Smooth muscle cell (in vitro differentiated cells): Measurements from ENCODE around the gene CBFA2T2. TPM values are rescaled to one million over a fixed set of nuclear protein-coding genes. Genes with fewer than 3 reads are reported as not detected.
A peak's percentile ranks its signal among the peaks of the same experiment; 100 is the strongest.
"Not testable (repeated sequence)": the region's sequence is repeated elsewhere in the genome, so short reads cannot be mapped to it uniquely, and the experiment has no call there.

Source experiments
- DNase-seq: peaks from one replicate; lab custom pipeline; 2025; ENCODE audit not compliant: unreplicated experiment; lab: John Stamatoyannopoulos, UW
- H2AFZ ChIP-seq: fragments of 200-600 bp; sonication (generic); 2 replicates; pipeline ENCODE4 v1.6.0; 2016; ENCODE audit warnings: antibody characterized with exemption, low read depth, mild to moderate bottlenecking
- H3F3A ChIP-seq: fragments of 200-600 bp; sonication (generic); 2 replicates; pipeline ENCODE4 v1.6.0; 2017; ENCODE audit warnings: antibody characterized with exemption, low read depth
- H3K27ac ChIP-seq: fragments of 200-600 bp; sonication (generic); 2 replicates; pipeline ENCODE4 v1.5.1; 2016; ENCODE audit warnings: low read depth, mild to moderate bottlenecking
- H3K27me3 ChIP-seq: fragments of 200-600 bp; sonication (generic); 2 replicates; pipeline ENCODE4 v1.6.1; 2016; ENCODE audit warnings: low read depth, mild to moderate bottlenecking
- H3K36me3 ChIP-seq: fragments of 200-600 bp; sonication (generic); 2 replicates; pipeline ENCODE4 v1.5.1; 2016; ENCODE audit warnings: low read depth
- H3K4me1 ChIP-seq: fragments of 200-600 bp; sonication (generic); 2 replicates; pipeline ENCODE4 v1.5.1; 2016; ENCODE audit warnings: low read depth
- H3K4me2 ChIP-seq: fragments of 200-600 bp; sonication (generic); 2 replicates; pipeline ENCODE4 v1.6.0; 2016; ENCODE audit warnings: mild to moderate bottlenecking
- H3K4me3 ChIP-seq: fragments of 200-600 bp; sonication (generic); 2 replicates; pipeline ENCODE4 v1.5.1; 2016; ENCODE audit warnings: mild to moderate bottlenecking
- H3K79me2 ChIP-seq: fragments of 200-600 bp; sonication (generic); 2 replicates; pipeline ENCODE4 v1.6.0; 2016; ENCODE audit warnings: low read depth, mild to moderate bottlenecking
- H3K9ac ChIP-seq: fragments of 200-600 bp; sonication (generic); 2 replicates; pipeline ENCODE4 v1.6.0; 2016; ENCODE audit warnings: low read depth
- H3K9me3 ChIP-seq: fragments of 200-600 bp; sonication (generic); replicated peaks from 2 replicates; pipeline ENCODE4 v1.5.1; 2016; ENCODE audit warnings: low read depth
- H4K20me1 ChIP-seq: fragments of 200-600 bp; sonication (generic); 2 replicates; pipeline ENCODE4 v1.6.0; 2016; ENCODE audit warnings: low read depth
- WGBS: methylation state at CpG from one replicate; pipeline ENCODE4 v1.1.7; 2016; ENCODE audit warnings: low lambda C conversion rate; 5-methylcytosine and 5-hydroxymethylcytosine counted together
- polyA plus RNA-seq: library from polyadenylated mRNA; unstranded; fragments of >200 nt; fragmentation: Nextera tagmentation; extraction: Ambion mirVana; gene quantifications from 2 replicates; pipeline ENCODE4 v1.2.1, GENCODE V29; 2016
- total RNA-seq: library from RNA; depleted of rRNA; stranded (reverse); fragments of >200 nt; gene quantifications from 2 replicates; pipeline ENCODE4 v1.2.3, GENCODE V29; 2014
- TF ChIP-seq, protein P1 (sequence below): fragments of 200-600 bp; sonication (generic); IDR thresholded peaks from 2 replicates; pipeline ENCODE4 v1.5.1; 2017; ENCODE audit warnings: borderline replicate concordance, mild to moderate bottlenecking, antibody characterized with exemption; ENCODE audit not compliant: insufficient read depth, poor library complexity, severe bottlenecking

Gene CBFA2T2
- total RNA-seq (40.3 and 41.6 TPM in 2 replicates), polyA plus RNA-seq (18.2 and 25.1 TPM in 2 replicates)

DNA sequence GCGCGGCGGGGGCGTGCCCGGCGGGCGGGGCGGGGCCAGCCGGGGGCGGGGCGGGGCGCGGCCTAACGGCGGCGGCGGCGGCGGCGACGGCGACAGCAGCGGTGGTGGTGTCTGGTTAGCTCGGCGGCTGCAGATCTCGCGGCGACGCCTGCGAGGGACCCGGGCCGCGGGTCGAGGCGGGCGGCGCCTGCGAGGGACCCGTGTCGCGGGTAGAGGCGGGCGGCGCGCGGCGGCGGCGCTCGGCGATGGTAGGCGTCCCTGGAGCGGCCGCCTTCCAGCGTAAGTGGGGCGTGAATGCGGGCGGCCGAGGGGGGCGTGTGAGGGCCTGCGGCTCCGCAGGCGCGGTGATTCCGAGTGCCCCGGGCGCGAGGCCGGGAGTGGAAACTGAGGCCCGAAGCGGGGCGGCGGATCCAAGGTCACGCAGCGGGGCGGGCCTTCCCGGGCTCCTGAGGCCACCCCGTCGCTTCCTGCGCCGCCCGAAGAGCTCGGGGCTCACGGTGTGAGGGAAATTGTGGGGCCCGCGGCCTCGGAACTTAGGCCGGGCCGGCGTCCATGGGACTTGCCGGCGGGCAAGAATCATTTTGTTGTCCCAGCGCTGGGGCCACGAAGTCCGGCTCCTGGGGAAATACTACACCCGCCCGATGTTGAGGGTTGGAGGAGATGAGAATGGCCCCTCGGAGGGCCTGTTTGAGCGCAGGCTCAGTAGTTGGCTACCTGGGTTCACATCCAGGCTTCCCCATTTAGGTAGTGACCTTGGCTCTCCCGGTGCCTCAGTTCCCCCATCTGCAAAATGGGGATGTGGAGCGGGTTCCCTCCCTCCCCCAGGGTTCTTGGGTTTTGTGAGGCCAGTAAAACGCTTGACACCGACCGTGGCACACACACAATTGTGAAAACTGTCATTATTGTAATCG, at the start of gene CBFA2T2:
Gene CBFA2T2, plus strand, starts transcription at position 74 of the 911 bp plus-strand sequence. Its CDS starts 172 bp downstream, at position 246.
- Histone ChIP-seq H3K79me2 (peaks cover 49% of the 10 kb centered on the region), H3K9me3 (no peaks in the 10 kb centered on the region), H3K27ac (peak within 1 kb of the TSS; percentile 97), H3F3A (peaks cover 4% of the 10 kb centered on the region), H2AFZ (peak within 1 kb of the TSS; percentile 100), H3K36me3 (no peaks in the 10 kb centered on the region), H3K4me1 (peaks cover 15% of the 10 kb centered on the region), H4K20me1 (peaks cover 39% of the 10 kb centered on the region), H3K27me3 (no peaks in the 10 kb centered on the region), H3K4me2 (peak within 1 kb of the TSS; percentile 99), H3K4me3 (peak within 1 kb of the TSS; percentile 97), H3K9ac (peak within 1 kb of the TSS; percentile 93)
- WGBS: 2% methylated on average over 68 of the region's 105 CpGs
- no peak for DNase-seq
- TF ChIP-seq, protein P1, sequence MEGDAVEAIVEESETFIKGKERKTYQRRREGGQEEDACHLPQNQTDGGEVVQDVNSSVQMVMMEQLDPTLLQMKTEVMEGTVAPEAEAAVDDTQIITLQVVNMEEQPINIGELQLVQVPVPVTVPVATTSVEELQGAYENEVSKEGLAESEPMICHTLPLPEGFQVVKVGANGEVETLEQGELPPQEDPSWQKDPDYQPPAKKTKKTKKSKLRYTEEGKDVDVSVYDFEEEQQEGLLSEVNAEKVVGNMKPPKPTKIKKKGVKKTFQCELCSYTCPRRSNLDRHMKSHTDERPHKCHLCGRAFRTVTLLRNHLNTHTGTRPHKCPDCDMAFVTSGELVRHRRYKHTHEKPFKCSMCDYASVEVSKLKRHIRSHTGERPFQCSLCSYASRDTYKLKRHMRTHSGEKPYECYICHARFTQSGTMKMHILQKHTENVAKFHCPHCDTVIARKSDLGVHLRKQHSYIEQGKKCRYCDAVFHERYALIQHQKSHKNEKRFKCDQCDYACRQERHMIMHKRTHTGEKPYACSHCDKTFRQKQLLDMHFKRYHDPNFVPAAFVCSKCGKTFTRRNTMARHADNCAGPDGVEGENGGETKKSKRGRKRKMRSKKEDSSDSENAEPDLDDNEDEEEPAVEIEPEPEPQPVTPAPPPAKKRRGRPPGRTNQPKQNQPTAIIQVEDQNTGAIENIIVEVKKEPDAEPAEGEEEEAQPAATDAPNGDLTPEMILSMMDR: no peak

DNA sequence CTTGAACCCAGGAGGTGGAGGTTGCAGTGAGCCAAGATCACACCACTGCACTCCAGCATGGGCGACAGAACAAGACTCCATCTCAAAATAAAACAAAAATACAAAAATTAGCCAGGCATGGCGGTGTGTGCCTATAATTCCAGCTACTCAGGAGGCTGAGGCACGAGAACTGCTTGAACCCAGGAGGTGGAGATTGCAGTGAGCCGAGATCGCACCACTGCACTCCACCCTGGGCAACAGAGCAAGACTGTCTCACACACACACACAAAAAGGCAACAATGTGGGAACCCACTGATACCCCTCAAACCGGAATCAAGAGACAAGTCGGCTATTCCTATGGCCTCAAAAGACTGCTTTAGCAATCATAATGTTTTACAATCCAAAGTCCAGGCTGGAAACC, 49.3 kb upstream of the CBFA2T2 start:
- H2AFZ ChIP-seq, H4K20me1 ChIP-seq, H3K27ac ChIP-seq, H3K9me3 ChIP-seq, H3K79me2 ChIP-seq, H3K27me3 ChIP-seq, H3K4me2 ChIP-seq, H3K4me3 ChIP-seq, H3K4me1 ChIP-seq, DNase-seq, H3K36me3 ChIP-seq, H3K9ac ChIP-seq, H3F3A ChIP-seq: not testable (repeated sequence)
- WGBS: 94% methylated on average over 7 of the region's 7 CpGs

DNA sequence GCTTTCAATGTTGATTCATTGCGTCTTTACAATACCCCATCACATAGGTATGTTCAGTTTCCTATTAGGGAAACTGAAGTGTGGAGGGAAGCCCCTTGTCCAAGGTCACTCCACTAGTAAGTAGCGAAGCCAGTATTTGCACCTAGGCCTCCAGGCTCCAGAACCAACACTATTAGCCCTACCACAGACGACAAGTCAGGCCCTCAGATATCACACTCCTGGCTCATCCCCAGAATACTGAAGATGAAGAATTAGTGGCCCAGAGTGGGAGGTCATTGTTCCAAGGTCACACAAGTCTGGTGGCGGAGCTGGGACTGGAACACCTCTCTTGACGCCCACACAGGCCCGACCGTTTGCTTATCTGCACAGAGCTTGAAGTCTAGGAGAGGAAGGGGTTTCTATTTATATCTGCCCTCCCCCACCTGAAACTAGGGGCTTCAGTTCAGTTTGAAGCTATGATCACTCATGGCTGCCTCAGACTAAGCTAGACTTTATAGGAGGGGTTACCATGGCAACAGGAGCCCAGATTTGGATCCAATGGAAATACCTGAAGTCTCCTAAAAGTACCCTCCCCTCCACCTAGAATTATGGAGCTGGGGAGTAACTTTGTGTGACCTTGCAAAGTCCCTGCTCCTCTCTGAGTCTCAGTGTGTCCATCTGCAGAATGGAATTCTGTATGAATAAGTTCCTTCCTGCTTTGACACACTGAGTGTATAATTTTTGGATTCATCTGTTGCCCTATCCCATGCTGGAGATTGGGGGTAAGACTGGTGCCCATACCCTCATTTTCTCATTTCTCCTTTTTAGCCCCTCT, 48.5 kb upstream of the CBFA2T2 start:
- Histone ChIP-seq H3K27ac (no peak overlapping the region), H3K4me3 (no peak overlapping the region), H3F3A (no peaks in the 10 kb centered on the region), H3K4me2 (no peak overlapping the region), H2AFZ (no peak overlapping the region), H3K9ac (no peak overlapping the region), H3K4me1 (no peaks in the 10 kb centered on the region), H3K27me3 (no peaks in the 10 kb centered on the region), H4K20me1 (no peaks in the 10 kb centered on the region), H3K9me3 (no peaks in the 10 kb centered on the region), H3K79me2 (peaks cover 7% of the 10 kb centered on the region), H3K36me3 (no peaks in the 10 kb centered on the region)
- WGBS: 81% methylated on average over 7 of the region's 7 CpGs
- DNase-seq: no peak
- TF ChIP-seq, protein P1: no peak
